ENCODE measurements around the gene ACR.

GRCh38 chr22:50701428-50702154 lies 36.4 kb upstream of the ACR start:
- TF ChIP-seq POLR2A (IDR thresholded peaks at IDR 0.05; ENCODE audit: low read depth, low read length): no peak
- TF ChIP-seq POLR2AphosphoS5 (IDR thresholded peaks at IDR 0.05; ENCODE audit: low read depth, low read length): no peak
- TF ChIP-seq SPI1 (IDR thresholded peaks at IDR 0.05; ENCODE audit: low read depth, low read length): no peak
- no peak for TF ChIP-seq TAF1 (IDR thresholded peaks at IDR 0.05; ENCODE audit: low read depth, low read length)
- no peak for TF ChIP-seq PAX5 (IDR thresholded peaks at IDR 0.05; ENCODE audit: insufficient read depth, low read length, severe bottlenecking)
- no peak for TF ChIP-seq POU2F2 (IDR thresholded peaks at IDR 0.05; ENCODE audit: low read depth, low read length)
